Mucosa of stomach (tissue), 1 donor: ENCODE measurements around the gene CHAF1A.

Source experiments
- H3K27me3 ChIP-seq: one replicate; pipeline ENCODE4 v1.7.0; 2013; ENCODE audit warnings: mild to moderate bottlenecking, low read length; ENCODE audit not compliant: control insufficient read depth, insufficient read depth
- H3K36me3 ChIP-seq: one replicate; pipeline ENCODE4 v1.7.0; 2013; ENCODE audit warnings: low read length; ENCODE audit not compliant: control insufficient read depth, insufficient read depth
- H3K4me1 ChIP-seq: one replicate; pipeline ENCODE4 v1.7.0; 2013; ENCODE audit warnings: mild to moderate bottlenecking, low read length; ENCODE audit not compliant: control insufficient read depth, insufficient read depth
- H3K4me3 ChIP-seq: one replicate; pipeline ENCODE4 v1.7.0; 2013; ENCODE audit warnings: low read length
- H3K9ac ChIP-seq: one replicate; pipeline ENCODE4 v1.7.0; 2013; ENCODE audit warnings: mild to moderate bottlenecking, low read length, moderate library complexity
- H3K9me3 ChIP-seq: one replicate; pipeline ENCODE4 v1.7.0; 2013; ENCODE audit warnings: mild to moderate bottlenecking, low read length, moderate library complexity; ENCODE audit not compliant: control insufficient read depth
- donor health status: Pancreatic carcinoma.

The CHAF1A gene

DNA sequence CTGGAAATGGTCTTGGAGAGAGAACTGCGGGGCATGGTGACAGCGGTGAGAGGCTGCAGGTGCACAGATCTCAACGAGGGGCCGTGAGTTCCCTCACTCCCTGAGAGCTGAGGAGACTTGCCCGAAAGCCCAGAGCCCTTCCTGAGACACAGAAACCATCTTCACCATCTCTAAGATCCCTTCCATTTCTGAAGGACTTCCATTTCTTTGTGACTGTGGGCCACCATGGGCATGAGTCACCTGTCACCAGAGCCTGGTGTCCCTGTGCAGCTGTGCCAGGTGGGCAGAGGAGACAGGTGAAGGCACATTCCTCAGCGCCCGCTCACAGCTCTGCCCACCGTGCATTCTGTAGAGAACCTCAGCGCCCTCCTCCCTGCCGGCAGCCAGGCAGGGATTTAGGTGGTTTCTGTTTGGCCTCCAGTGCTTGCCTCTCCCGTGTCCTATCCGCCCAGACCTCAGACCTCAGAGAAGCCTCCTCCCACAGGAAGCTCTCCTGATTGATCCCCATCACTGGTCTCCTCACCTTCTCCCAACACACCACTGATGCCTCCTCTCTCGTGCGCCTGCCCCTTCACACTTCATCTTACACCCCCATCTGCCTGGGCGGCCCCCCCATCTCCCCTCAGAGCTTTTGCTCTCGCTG is 26.3 kb upstream of the CHAF1A start:
- Histone ChIP-seq H3K4me1 (peaks cover 85% of the 10 kb centered on the region), H3K9ac (peak overlapping the region; percentile 51), H3K9me3 (no peaks in the 10 kb centered on the region), H3K4me3 (no peak overlapping the region), H3K36me3 (no peaks in the 10 kb centered on the region), H3K27me3 (no peaks in the 10 kb centered on the region)

- Histone ChIP-seq H3K36me3 (no peaks in the 10 kb centered on the region), H3K9me3 (no peaks in the 10 kb centered on the region), H3K4me3 (no peak overlapping the region), H3K4me1 (peaks cover 83% of the 10 kb centered on the region), H3K27me3 (no peaks in the 10 kb centered on the region), H3K9ac (peak overlapping the region; percentile 2)
Measured at GRCh38 chr19:4376671-4376990, 25.8 kb upstream of the CHAF1A start.

GRCh38 chr19:4376991-4377781 is 25.3 kb upstream of the CHAF1A start:
- no peaks in the 10 kb centered on the region for H3K9me3 ChIP-seq
- H3K4me3 ChIP-seq: no peak overlapping the region
- no peak overlapping the region for H3K9ac ChIP-seq
- H3K36me3 ChIP-seq: no peaks in the 10 kb centered on the region
- H3K27me3 ChIP-seq: no peaks in the 10 kb centered on the region
- peaks cover 83% of the 10 kb centered on the region for H3K4me1 ChIP-seq

DNA sequence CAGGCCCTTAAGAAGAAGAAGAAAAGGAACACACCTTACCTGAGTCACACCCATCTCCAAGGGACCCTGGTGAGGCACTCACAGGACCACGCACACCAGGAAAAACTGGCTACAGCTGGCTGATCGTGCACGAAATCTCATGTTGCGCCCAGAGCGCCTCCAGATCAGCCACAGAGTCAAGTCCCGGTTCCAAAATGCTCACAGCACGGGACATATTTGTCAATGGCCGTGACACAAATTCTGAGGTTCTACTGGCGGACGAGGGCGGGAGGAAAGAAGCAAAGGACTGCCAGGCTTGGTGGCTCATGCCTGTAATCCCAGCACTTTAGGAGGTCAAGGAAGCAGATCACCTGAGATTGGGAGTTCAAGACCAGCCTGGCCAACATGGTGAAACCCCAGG is 23.6 kb upstream of the CHAF1A start:
- Histone ChIP-seq H3K4me3 (no peak overlapping the region), H3K4me1 (peaks cover 68% of the 10 kb centered on the region), H3K36me3 (no peaks in the 10 kb centered on the region), H3K27me3 (no peaks in the 10 kb centered on the region), H3K9ac (no peak overlapping the region), H3K9me3 (no peaks in the 10 kb centered on the region)

DNA sequence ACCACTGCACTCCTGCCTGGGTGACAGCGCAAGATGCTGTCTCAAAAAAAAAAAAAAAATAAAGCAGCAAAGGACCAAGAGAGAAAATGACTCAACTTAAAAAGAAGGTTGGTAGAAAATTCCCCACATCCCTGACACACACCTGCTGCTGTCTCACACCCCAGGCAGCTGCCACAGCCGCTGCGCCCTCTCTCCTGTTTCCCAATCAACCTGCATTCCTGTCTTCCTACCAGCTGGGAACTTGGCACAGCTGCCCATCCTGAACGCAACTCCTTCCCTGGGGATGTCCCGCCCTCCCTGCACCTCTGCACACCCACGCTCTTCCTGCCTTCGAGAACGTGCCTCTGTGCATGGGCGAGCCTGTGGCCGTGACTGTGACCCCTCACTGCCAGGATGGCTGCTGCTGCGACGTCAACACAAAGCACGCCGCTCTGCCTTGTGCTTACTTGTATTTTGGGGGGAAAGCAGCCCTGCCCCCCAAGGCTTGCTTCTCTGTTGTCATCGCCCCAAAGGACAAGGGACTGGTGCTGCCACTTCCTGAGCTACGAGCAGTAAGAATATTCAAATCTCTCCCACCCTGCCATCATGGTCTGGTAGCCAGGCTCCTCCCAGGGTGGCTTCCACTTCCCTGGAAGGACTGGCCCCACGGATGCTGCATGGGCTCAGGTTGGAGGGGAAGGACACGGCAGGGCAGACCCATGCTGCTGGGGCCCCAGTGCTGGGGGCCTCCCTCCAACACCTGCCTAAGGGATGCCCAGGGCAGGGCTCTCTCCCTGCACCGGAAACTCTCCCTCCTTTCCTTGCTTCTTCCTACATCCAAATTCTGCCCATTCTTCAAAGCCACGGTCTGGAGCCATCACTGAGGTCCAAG is 22.8 kb upstream of the CHAF1A start:
- Histone ChIP-seq H3K27me3 (no peaks in the 10 kb centered on the region), H3K9ac (no peak overlapping the region), H3K9me3 (no peaks in the 10 kb centered on the region), H3K36me3 (no peaks in the 10 kb centered on the region), H3K4me1 (peaks cover 60% of the 10 kb centered on the region), H3K4me3 (no peak overlapping the region)

- no peak overlapping the region for H3K9ac ChIP-seq
- H3K27me3 ChIP-seq: no peaks in the 10 kb centered on the region
- no peak overlapping the region for H3K4me3 ChIP-seq
- no peaks in the 10 kb centered on the region for H3K9me3 ChIP-seq
- no peaks in the 10 kb centered on the region for H3K36me3 ChIP-seq
- peaks cover 54% of the 10 kb centered on the region for H3K4me1 ChIP-seq
Measured at GRCh38 chr19:4380254-4380727, 22.1 kb upstream of the CHAF1A start.

DNA sequence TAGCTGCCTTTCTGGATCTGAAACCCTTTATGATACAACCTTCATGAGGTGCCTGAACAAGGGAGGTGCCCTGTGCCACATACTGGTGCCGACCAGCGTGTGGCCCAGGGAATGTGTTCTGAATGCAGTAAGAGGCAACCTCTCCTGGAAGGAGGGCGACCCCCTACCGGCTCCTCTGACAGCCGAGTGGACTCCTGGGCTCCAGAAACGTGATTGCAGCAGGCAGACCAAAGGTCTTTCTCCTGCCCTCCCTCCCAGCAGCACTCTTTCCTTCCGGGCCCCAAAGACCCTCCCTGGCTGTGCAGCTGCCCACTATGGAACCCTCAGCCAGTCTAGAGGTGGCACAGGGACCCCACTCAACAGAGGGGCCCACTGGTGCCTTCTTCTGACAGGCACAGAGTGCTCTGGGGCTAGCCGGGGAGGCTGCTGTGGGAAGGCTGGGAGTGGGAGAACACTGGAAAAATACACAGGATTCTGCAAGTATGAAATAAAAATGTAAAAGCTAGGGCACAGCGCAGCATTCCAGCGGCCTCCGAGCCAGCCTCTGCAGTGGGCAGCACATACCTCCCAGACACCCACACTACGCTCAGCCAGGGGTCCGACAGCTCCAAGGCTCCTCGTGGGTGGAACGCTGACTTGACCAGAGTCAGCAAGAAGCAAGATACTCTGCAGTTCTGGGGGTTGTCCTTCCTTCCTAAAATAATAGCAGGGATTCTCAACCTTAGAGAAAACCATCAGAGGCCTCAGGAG is 17.0 kb upstream of the CHAF1A start:
- H3K9ac ChIP-seq: no peak overlapping the region
- H3K36me3 ChIP-seq: peaks cover 7% of the 10 kb centered on the region
- H3K9me3 ChIP-seq: no peaks in the 10 kb centered on the region
- H3K4me3 ChIP-seq: no peak overlapping the region
- H3K4me1 ChIP-seq: peaks cover 27% of the 10 kb centered on the region
- no peaks in the 10 kb centered on the region for H3K27me3 ChIP-seq

DNA sequence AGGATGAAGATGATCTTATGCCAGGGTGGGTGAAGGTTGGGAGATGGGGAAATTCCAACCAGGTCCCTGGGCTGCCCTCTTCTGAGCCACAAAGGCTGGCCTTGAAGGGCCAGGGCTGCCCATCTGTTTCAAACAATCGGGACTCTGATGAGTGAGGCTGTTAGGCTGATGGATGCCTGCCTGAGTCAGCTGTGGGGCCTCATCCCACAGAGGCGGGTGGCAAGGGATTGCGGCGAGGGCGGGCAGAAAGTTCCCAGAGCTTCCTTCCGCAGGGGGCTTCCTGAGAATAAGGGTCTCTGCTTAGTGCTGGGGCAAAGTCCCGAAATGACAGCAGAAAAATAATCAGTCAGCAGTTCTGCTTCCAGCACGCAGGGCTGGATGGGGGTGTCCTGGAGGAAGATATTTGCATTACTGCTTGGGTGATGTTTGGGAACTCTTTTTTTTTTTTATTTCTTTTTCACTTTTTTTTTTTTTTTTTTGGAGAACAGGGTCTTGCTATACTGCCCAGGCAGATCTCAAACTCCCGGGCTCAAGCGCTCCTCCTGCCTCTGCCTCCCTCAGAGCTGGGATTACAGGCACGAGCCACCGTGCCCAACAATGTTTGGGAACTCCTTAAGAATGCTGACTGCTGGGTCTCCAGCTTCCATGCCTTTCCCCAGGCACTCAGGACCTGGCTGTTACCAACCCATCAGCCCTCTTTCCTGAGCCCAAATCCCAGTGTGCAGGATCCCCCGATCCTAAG is 16.2 kb upstream of the CHAF1A start:
- Histone ChIP-seq H3K9me3 (no peaks in the 10 kb centered on the region), H3K36me3 (peaks cover 7% of the 10 kb centered on the region), H3K4me3 (no peak overlapping the region), H3K27me3 (no peaks in the 10 kb centered on the region), H3K4me1 (peaks cover 30% of the 10 kb centered on the region), H3K9ac (no peak overlapping the region)

DNA sequence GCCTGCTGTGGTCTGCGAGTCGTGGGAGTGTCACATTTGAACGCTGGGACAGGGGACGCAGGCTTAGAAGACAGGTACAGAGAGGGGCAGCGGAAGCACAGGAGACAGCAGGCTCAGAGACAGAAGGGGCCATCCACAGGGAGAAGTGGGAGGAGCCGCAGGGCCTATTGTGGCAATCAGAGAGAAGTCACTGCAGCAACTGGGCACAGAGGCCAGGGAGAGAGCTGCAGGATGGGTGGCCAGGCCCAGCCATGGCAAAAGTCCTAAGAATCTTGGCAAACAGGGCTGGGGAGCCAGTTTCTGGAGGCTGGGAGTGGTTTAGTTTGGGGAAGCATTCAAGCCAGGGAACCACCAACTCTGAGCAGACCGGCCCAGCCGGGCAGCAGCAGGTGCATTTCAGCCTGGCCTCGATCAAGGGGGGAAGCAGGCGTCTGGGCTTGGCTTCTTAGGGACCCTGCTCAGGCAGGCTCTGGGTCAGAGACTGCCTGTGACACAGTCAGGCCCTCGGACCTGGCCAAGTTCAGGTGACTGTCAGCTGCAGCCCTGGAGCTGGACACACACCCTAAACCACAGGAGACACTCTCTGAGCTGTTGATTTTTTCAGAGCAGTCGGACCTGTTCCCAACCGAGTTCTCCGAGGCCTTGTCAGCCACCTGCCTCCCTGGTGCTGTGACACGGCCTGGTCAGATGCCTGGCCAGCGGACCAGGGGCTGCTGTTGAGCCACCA is 13.9 kb upstream of the CHAF1A start:
- H3K36me3 ChIP-seq: peaks cover 7% of the 10 kb centered on the region
- peak overlapping the region; percentile 38 for H3K9ac ChIP-seq
- H3K27me3 ChIP-seq: no peaks in the 10 kb centered on the region
- H3K9me3 ChIP-seq: no peaks in the 10 kb centered on the region
- no peak overlapping the region for H3K4me3 ChIP-seq
- H3K4me1 ChIP-seq: peaks cover 40% of the 10 kb centered on the region

- Histone ChIP-seq H3K9ac (peak overlapping the region; percentile 38), H3K36me3 (peaks cover 7% of the 10 kb centered on the region), H3K9me3 (no peaks in the 10 kb centered on the region), H3K4me1 (peaks cover 40% of the 10 kb centered on the region), H3K4me3 (no peak overlapping the region), H3K27me3 (no peaks in the 10 kb centered on the region)
Measured at GRCh38 chr19:4389064-4389375, 13.4 kb upstream of the CHAF1A start.
